Spleen (tissue), 7 donors: ENCODE results near the gene OR10H2.

Source experiments
- POLR2A ChIP-seq, 3 donors: fragments of 450-650 bp; IDR thresholded peaks; one replicate each; pipeline ENCODE4 v1.5.1; 2017; ENCODE audit warnings: antibody characterized with exemption in 3 of 3, mild to moderate bottlenecking in 1 of 3
- POLR2AphosphoS5 ChIP-seq, 3 donors: sonication (generic); formaldehyde crosslinking; IDR thresholded peaks; one replicate each; pipeline ENCODE4 v1.5.1; 2017; ENCODE audit warnings: antibody characterized with exemption in 3 of 3
- TF ChIP-seq, protein P1 (sequence below), 11 experiments: fragments of 200-600 bp in 7 of 11; fragments of 450-650 bp in 4 of 11; sonication (generic) in 4 of 11; IDR thresholded peaks in 8 of 11; conservative IDR thresholded peaks in 3 of 11; 1 replicate in 7 of 11; 2 replicates in 4 of 11; pipeline versions ENCODE4 v1.4.0 to v1.8.0; 2016 to 2021; ENCODE audit warnings: antibody characterized with exemption in 11 of 11, inconsistent platforms in 4 of 11, mild to moderate bottlenecking in 1 of 11
- donor health status: DM: no; HTN: no; CAD: no; lungs with moderate emphysema.
- donor health status: DM: no; HTN: no; CAD: no.
- donor health status: DM: no; HTN: no; CAD: no.

DNA sequence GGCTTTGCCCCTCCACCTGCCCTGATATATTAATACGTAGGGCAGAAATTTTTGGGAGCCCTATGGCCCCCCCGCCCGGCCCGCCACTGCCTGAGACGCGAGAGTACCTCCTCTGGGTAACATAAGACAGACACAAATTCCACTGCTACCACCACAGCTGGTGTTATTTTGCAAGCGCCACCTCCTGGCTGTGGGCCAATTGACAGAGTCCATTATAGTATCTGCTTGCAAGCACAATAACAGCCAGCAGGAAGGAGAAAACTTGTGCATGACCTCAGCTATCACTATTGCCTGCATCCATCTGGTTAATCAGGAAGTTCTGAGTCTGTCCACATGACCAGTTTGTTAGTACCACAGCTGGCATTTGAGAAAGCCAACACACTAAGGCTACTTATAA, 25.3 kb upstream of the OR10H2 start:
- TF ChIP-seq POLR2A (IDR thresholded peaks at IDR 0.05) = no peak
- TF ChIP-seq, protein P1, sequence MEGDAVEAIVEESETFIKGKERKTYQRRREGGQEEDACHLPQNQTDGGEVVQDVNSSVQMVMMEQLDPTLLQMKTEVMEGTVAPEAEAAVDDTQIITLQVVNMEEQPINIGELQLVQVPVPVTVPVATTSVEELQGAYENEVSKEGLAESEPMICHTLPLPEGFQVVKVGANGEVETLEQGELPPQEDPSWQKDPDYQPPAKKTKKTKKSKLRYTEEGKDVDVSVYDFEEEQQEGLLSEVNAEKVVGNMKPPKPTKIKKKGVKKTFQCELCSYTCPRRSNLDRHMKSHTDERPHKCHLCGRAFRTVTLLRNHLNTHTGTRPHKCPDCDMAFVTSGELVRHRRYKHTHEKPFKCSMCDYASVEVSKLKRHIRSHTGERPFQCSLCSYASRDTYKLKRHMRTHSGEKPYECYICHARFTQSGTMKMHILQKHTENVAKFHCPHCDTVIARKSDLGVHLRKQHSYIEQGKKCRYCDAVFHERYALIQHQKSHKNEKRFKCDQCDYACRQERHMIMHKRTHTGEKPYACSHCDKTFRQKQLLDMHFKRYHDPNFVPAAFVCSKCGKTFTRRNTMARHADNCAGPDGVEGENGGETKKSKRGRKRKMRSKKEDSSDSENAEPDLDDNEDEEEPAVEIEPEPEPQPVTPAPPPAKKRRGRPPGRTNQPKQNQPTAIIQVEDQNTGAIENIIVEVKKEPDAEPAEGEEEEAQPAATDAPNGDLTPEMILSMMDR (IDR thresholded peaks at IDR 0.05 in 8 of 11, conservative IDR thresholded peaks at IDR 0.05 in 3 of 11) = no peak
- TF ChIP-seq POLR2AphosphoS5 (IDR thresholded peaks at IDR 0.05) = peak in 1 of 3 donors; percentile 59
